SK-N-SH treated with all-trans-retinoic acid at 6 μM for 48 hours (cell line): ENCODE measurements around the gene IKZF3.

Experiments
- RARB ChIP-seq: fragments of 250-450 bp; sonication (Bioruptor Pico); IDR thresholded peaks from 2 replicates; pipeline ENCODE4 v1.8.0; 2021; ENCODE audit warnings: mild to moderate bottlenecking, moderate library complexity
- TCF4 ChIP-seq: fragments of 250-450 bp; sonication (Bioruptor Pico); IDR thresholded peaks from 2 replicates; pipeline ENCODE4 v1.8.0; 2021; ENCODE audit warnings: mild to moderate bottlenecking, moderate library complexity, borderline replicate concordance

GRCh38 chr17:39867084-39867879 is 3.2 kb upstream of the IKZF3 start:
- TF ChIP-seq TCF4 (CRISPR knock-in tag) (no peak), RARB (CRISPR knock-in tag) (no peak)
